Transverse colon (tissue), 4 donors: ENCODE measurements around the gene GOLPH3L. TPM values are rescaled to one million over a fixed set of nuclear protein-coding genes. Genes with fewer than 3 reads are reported as not detected.

Experiments
- DNase-seq: peaks from one replicate; pipeline ENCODE4 v3.0.0-alpha.2; 2019
- H3K27ac ChIP-seq, 4 donors: fragments of 200-600 bp; sonication (generic); 2 replicates each; pipeline ENCODE4 v1.5.1; 2016 to 2018; ENCODE audit warnings: inconsistent platforms in 4 of 4
- H3K27me3 ChIP-seq: fragments of 200-600 bp; sonication (generic); 2 replicates; pipeline ENCODE4 v1.5.1; 2017; ENCODE audit warnings: inconsistent platforms
- H3K36me3 ChIP-seq, 4 donors: fragments of 200-600 bp; sonication (generic); 2 replicates each; pipeline ENCODE4 v1.5.1; 2017 to 2019; ENCODE audit warnings: inconsistent platforms in 4 of 4
- H3K4me1 ChIP-seq, 4 donors: fragments of 200-600 bp; sonication (generic); 2 replicates each; pipeline ENCODE4 v1.5.1; 2017 to 2020; ENCODE audit warnings: inconsistent platforms in 4 of 4
- H3K4me3 ChIP-seq, 4 donors: fragments of 200-600 bp; sonication (generic); 1 replicate in 1 of 4; 2 replicates in 3 of 4; pipeline versions ENCODE4 v1.5.1 to v1.6.1; 2017 to 2019; ENCODE audit warnings: inconsistent platforms in 4 of 4
- H3K9me3 ChIP-seq, 2 donors: fragments of 200-600 bp; sonication (generic); 2 replicates each; pipeline ENCODE4 v1.5.1; 2017 to 2019; ENCODE audit warnings: inconsistent platforms in 2 of 2
- CTCF ChIP-seq, 5 experiments: fragments of 200-600 bp in 3 of 5; fragments of 450-650 bp in 2 of 5; sonication (generic) in 3 of 5; IDR thresholded peaks; 1 replicate in 2 of 5; 2 replicates in 3 of 5; pipeline ENCODE4 v1.5.1; 2016 to 2017; ENCODE audit warnings: antibody characterized with exemption in 5 of 5, inconsistent platforms in 3 of 5, mild to moderate bottlenecking in 2 of 5, moderate library complexity in 1 of 5
- EP300 ChIP-seq: sonication (generic); formaldehyde crosslinking; IDR thresholded peaks from one replicate; pipeline ENCODE4 v1.6.1; 2017; ENCODE audit warnings: antibody characterized with exemption, low read depth
- POLR2A ChIP-seq: fragments of 450-650 bp; IDR thresholded peaks from one replicate; pipeline ENCODE4 v1.6.1; 2016; ENCODE audit warnings: antibody characterized with exemption, mild to moderate bottlenecking, moderate library complexity
- POLR2AphosphoS5 ChIP-seq, 3 donors: sonication (generic); formaldehyde crosslinking; IDR thresholded peaks; one replicate each; pipeline ENCODE4 v1.6.1; 2016; ENCODE audit warnings: antibody characterized with exemption in 3 of 3
- WGBS, 2 donors: methylation state at CpG; one replicate each; pipeline ENCODE4 v1.1.5; 2018; ENCODE audit warnings: low coverage in 1 of 2; 5-methylcytosine and 5-hydroxymethylcytosine counted together
- in situ Hi-C, 4 donors: fragments of 200-750 bp; cut with MboI; loops; one replicate each; pipeline versions ENCODE4 v1.15.0 to v1.15.1; 2017; ENCODE audit warnings: low sequenced_read_pairs in 3 of 4, low pct_ligation_motif_present in 1 of 4, low pct_unique_long_range_greater_than_20kb in 1 of 4
- intact Hi-C: fragments of 100-400 bp; cut with DNase I; formaldehyde crosslinking; loops from one replicate; pipeline ENCODE4 v1.15.1; 2023; ENCODE audit warnings: low total_unique reads
- total RNA-seq, 4 donors: library from RNA; depleted of rRNA; stranded (reverse); fragments of >200 nt; gene quantifications; one replicate each; pipeline ENCODE4 v1.1.0, GENCODE V29; 2016

Gene GOLPH3L
- total RNA-seq, 4 donors from 2014 or later = 12.7 to 61.0 (median 34.7) TPM

DNA sequence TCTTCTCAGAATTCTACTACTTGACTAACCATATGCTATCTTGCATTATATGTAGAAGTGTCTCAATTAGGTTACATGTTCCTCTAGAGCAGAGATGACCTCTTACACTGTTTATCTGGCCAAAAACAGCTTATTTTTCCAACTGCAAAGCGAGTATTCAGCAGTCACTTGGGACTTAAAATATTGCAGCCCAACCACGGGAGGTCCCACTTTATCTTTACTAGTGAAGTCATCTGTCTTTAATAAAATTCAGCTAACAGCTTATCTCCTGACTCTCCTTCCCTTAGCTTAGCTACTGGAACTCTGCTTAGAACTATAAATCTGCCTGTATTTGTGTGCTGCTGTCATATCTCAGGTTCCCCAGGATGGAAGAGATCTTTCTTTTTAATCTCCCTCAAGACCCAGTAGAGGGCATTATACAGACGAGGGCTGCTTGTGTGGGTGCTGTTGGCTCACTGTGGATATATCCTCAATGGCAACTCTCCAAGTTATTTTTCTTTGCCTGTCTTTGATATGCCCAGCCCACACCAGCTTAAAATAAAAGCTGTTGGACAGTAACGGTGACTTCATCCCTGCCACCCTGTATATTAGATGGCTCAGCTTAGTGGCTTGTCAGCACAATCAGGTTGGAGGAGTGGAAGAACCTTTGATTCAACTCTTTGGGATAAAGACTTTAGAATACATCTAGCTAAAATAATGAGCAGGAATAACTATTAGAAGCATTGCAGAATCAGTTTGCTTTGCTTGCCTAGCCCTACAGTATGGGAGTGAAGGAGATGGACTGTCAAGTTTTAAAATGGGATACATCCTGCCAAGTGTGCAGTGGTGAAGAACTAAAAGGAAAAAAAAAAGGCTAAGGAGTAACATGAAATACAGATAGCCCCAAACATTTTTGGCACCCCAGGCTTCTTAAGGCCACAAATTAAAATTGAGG, 77.1 kb downstream of the GOLPH3L start:
- intact Hi-C loops (loop anchor here (5.0 kb wide), 1 partner anchor 58 kb away; no protein-coding TSS in a partner anchor), in situ Hi-C loops (loop anchor here in 2 of 4 donors (5.0 to 10.0 kb wide), 2 partner anchors 53 to 55 kb away; no protein-coding TSS in a partner anchor)
- Histone ChIP-seq H3K9me3 (no peaks in the 10 kb centered on the region), H3K4me1 (peaks cover 18 to 51% (median 30%) of the 10 kb centered on the region in 4 donors), H3K36me3 (peaks cover 0 to 34% (median 5%) of the 10 kb centered on the region in 4 donors), H3K27ac (peak overlapping the region; percentile 73 to 80 (median 75)), H3K27me3 (no peaks in the 10 kb centered on the region), H3K4me3 (no peak overlapping the region)
- 29 to 38% methylated on average over 3 to 4 of the region's 4 CpGs for WGBS, 2 donors
- TF ChIP-seq POLR2AphosphoS5 (IDR thresholded peaks at IDR 0.05) (peak; percentile 18 to 34 (median 26)), POLR2A (no peak), CTCF (IDR thresholded peaks at IDR 0.05) (peak in 3 of 5 experiments; percentile 17 to 47 (median 27))
- DNase-seq = no peak

DNA sequence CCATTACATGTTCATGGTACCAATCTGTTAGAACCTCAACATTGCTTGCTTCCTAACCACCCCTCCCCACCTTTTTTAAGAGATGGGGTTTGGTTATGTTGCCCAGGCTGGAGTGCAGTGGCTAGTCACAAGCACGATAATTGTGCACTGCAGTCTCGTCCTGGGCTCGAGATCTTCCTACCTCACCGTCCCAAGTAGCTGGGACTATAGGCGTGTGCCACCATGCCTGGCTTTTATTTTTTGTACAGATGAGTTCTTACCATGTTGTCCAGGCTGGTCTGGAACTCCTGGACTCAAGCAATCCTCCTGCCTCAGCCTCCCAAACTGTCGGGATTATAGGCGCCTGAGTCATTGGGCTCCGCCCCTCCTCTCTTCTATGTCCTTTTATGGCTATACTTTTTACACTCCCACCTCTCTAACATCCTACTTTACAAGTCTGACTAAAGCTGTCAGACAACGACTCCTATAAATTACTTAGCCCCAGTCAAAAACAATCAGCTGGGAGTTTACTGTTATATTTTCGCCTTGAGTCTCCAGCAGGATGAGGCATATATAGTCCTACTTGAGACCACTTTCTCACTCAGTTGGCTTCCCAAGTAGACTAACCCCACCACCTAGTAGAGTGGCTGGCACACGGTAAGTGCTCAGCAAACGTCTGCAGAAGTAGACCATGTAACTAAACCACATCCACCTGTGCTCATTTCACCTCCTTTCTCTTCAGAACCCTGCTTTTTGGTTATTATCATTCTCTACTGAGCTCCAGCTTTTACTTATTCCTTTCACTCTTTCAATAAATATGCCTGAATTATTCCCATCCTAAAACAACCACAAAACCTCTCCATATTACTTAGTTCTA, 81.4 kb downstream of the GOLPH3L start:
- Histone ChIP-seq H3K27ac (peak overlapping the region; percentile 88 to 94 (median 90)), H3K4me1 (peaks cover 46 to 68% (median 57%) of the 10 kb centered on the region in 4 donors), H3K4me3 (no peak overlapping the region), H3K36me3 (peaks cover 0 to 15% (median 0%) of the 10 kb centered on the region in 4 donors), H3K9me3 (no peaks in the 10 kb centered on the region), H3K27me3 (no peaks in the 10 kb centered on the region)
- in situ Hi-C loops = loop anchor here in 2 of 4 donors (5.0 to 10.0 kb wide), 2 partner anchors 48 to 51 kb away; no protein-coding TSS in a partner anchor
- WGBS, 2 donors = 78% methylated on average over 11 to 12 of the region's 12 CpGs
- intact Hi-C loops = loop anchor here (5.0 kb wide), 1 partner anchor 53 kb away; no protein-coding TSS in a partner anchor
- DNase-seq = peak; percentile 51
- no peak for TF ChIP-seq EP300
- no peak for TF ChIP-seq POLR2AphosphoS5 (IDR thresholded peaks at IDR 0.05)
- no peak for TF ChIP-seq CTCF (IDR thresholded peaks at IDR 0.05)
- TF ChIP-seq POLR2A = no peak

- intact Hi-C loops = no loop called here
Measured at GRCh38 chr1:150613061-150613920, 83.7 kb downstream of the GOLPH3L start.

DNA sequence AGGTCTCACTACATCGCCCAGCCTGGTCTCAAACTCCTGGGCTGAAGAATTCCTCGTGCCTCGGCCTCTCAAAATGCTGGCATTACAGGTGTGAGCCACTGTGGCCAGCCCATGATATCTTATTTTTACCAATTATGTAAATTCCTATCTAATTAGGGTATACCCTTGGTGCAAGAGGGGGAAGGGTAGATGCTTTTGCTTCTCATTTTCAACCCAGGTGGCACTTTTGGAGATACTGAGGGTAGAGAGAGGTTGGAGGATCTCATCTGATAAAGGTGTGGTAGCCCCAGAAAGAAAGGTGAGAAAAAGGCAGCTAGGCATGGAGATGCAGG, 85.0 kb downstream of the GOLPH3L start:
- Histone ChIP-seq H3K27ac (peak overlapping the region; percentile 88 to 94 (median 90)), H3K9me3 (no peaks in the 10 kb centered on the region), H3K4me1 (peaks cover 39 to 71% (median 53%) of the 10 kb centered on the region in 4 donors), H3K36me3 (peaks cover 0 to 3% (median 0%) of the 10 kb centered on the region in 4 donors), H3K27me3 (no peaks in the 10 kb centered on the region), H3K4me3 (no peak overlapping the region)
- WGBS, 2 donors = 67% methylated on average over 3 of the region's 3 CpGs; no CpG with 5 or more reads in 1 of the 2 donors
- TF ChIP-seq CTCF (IDR thresholded peaks at IDR 0.05) (no peak), POLR2A (no peak), POLR2AphosphoS5 (IDR thresholded peaks at IDR 0.05) (no peak), EP300 (no peak)
- intact Hi-C loops (no loop called here), in situ Hi-C loops (loop anchor here in 2 of 4 donors (5.0 to 10.0 kb wide), 2 partner anchors 45 to 47 kb away; no protein-coding TSS in a partner anchor)
- no peak for DNase-seq

More at GRCh38 chr1:150613061-150613920, 83.7 kb downstream of the GOLPH3L start:
- Histone ChIP-seq H3K9me3 (no peaks in the 10 kb centered on the region), H3K27ac (peak overlapping the region; percentile 88 to 94 (median 90)), H3K27me3 (no peaks in the 10 kb centered on the region), H3K4me3 (peak overlapping the region in 1 of 4 donors; percentile 0), H3K36me3 (peaks cover 0 to 10% (median 0%) of the 10 kb centered on the region in 4 donors), H3K4me1 (peaks cover 39 to 71% (median 53%) of the 10 kb centered on the region in 4 donors)
- peak; percentile 69 for DNase-seq
- in situ Hi-C loops = loop anchor here in 2 of 4 donors (5.0 to 10.0 kb wide), 2 partner anchors 46 to 48 kb away; no protein-coding TSS in a partner anchor
- 43 to 45% methylated on average over 9 to 12 of the region's 12 CpGs for WGBS, 2 donors
- TF ChIP-seq POLR2AphosphoS5 (IDR thresholded peaks at IDR 0.05) (peak; percentile 67 to 91 (median 83)), POLR2A (no peak), EP300 (peak; percentile 88)
